DLD1 (cell line): Measurements from ENCODE around the gene TP53I11.

ENCODE experiments used
- in situ Hi-C: cut with HindIII; loops from 2 replicates; pipeline ENCODE4 v1.10.0; 2017; ENCODE audit warnings: low sequenced_read_pairs

Gene TP53I11

GRCh38 chr11:44893846-44894617, 56.7 kb downstream of the TP53I11 start:
- in situ Hi-C loops = loop anchor here (10.0 to 25.0 kb wide), 2 partner anchors 169 to 282 kb away; partner anchors contain the start of gene TSPAN18

DNA sequence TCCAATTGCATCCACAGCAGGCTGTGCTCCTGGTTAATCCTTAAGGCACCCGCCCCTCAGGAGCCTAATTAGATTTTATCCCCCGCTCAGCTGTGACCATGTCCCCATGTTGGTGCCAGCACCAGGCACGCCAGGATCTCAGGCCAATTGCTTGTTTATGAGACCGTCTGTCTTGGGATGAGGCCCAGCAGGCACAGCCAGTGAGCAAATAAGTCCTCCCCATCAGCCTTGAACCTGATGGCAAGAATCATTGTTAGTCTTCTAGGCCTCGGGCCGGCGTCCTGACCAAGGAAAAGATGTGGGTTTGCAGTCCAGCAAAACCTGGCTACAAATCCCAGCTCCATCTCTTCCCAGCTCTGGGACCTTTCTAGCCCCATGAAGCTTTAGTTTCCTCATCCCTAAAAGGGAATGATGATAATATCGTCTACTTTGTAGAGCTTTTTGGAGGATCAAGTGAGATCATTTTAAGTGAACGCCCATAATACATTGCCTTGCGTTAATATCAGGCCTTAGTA, 57.3 kb downstream of the TP53I11 start:
- in situ Hi-C loops = loop anchor here (10.0 to 25.0 kb wide), 2 partner anchors 169 to 281 kb away; partner anchors contain the start of gene TSPAN18

GRCh38 chr11:44892843-44893242, 57.8 kb downstream of the TP53I11 start:
- in situ Hi-C loops = loop anchor here (10.0 to 25.0 kb wide), 2 partner anchors 168 to 281 kb away; partner anchors contain the start of gene TSPAN18

DNA sequence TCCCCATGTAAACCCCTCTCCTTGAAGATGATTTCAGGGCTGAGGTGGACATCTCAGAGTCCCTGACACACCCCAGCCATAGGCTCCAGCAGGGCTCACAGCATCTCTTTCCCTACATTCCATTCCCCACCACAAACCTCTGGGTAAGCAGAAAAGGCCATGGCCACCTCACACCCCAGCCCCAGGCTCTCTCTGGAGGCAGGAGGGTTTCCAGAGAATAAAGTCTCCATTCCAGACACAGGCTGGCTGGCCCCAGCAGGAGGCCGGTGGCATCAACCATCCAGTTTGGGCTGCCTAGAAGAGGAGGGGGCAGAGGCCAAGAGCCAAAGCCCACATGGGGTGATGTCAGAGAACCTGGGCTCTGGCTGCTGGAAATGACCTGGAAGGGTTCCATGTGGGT, 61.4 kb downstream of the TP53I11 start:
- in situ Hi-C loops = loop anchor here (25.0 kb wide), 1 partner anchor 277 kb away; no protein-coding TSS in a partner anchor

DNA sequence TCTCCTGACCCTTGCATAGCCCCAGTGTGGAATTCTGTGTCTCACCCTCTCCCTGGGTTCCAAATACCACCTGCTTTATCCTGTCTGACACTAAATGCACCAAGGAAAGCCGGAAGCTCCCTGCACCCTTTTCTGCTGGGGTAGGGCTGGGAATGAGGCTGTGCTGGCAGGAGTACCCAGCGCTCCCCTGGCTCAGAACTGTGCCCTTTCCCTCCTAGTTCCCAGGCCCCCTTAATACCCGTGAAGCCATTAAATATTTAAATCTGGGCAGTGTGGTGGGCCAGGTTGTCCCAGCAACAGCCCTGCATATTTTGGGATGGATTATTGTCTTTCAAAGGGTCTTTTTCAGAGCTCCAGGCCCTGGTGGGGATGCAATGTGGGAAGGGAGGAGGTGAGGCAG, 63.0 kb downstream of the TP53I11 start:
- in situ Hi-C loops = loop anchor here (25.0 kb wide), 1 partner anchor 275 kb away; no protein-coding TSS in a partner anchor

DNA sequence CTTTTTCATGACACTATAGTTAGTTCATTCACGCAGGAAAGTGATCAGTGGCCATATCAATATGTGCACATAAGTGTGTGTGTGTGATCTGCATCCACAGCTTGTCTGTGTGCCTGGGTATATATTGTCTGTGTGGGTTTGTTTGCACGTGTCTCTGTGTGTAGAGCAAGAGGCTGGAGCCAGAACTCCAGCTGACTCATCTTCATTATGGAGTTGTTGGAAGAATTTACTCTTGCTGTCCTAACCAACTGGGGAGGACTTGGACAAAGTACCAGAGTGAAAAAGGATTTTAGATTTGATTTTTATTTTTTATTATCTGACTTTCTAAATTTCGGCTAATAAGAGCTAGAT, 63.9 kb downstream of the TP53I11 start:
- in situ Hi-C loops = loop anchor here (25.0 kb wide), 1 partner anchor 274 kb away; no protein-coding TSS in a partner anchor

GRCh38 chr11:44885919-44886789, 64.5 kb downstream of the TP53I11 start:
- in situ Hi-C loops = loop anchor here (25.0 kb wide), 1 partner anchor 274 kb away; no protein-coding TSS in a partner anchor

DNA sequence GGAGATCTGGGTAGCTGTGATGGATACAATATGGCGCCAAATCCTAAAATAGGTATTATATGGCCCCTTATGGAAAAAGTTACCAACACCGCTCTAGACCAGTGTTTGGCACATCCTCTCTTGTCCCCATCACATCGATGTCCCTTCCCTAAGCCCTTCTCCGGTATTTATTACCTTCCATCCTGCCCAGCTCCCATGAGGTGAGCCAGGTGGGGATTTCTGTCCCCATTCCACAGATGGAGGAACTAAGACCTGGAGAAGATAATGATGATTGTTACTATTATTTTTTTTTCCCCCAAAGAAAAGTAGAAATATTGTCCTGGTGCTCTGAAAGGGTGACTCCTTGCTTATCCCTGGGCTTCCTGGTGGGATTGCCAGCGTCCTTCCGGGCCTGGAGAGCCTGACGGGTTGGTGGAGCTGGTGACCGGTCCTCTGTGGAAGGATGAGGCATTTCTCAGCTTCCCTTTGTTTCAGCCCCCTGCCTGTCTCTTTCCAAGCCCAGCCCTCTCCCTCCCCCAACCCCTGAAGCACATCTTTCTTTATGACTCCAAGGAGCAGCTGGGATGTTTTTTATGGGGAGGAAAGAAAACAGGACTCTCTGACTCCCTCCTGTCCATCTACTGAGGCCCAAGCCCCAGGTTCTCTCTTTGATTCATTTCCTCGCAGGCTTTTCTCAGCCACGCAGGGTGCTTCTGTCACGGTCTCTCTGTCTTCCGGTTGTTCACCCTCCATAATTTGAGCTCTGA, 65.4 kb downstream of the TP53I11 start:
- in situ Hi-C loops = loop anchor here (25.0 kb wide), 1 partner anchor 273 kb away; no protein-coding TSS in a partner anchor

DNA sequence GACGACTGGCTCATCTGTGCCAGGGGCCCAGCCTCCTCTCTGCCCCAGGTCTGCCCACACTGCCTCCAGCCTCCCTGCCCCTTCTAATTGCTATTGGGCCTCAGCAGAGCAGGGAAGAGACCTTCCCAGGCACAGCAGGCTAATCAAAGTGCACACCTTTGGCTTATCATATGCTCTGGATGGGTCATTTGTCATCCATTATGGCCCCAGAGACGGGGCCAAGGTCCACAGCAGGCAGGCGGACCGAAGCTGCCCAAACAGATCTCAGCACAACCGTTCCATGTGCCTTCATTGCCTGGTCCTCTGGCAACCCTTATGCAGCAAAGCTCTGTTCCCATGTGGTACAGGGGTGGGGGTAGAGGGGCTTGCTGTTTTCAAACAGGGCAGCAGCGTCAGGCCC, 66.6 kb downstream of the TP53I11 start:
- in situ Hi-C loops = loop anchor here (25.0 kb wide), 1 partner anchor 272 kb away; no protein-coding TSS in a partner anchor

- in situ Hi-C loops = loop anchor here (25.0 kb wide), 1 partner anchor 271 kb away; no protein-coding TSS in a partner anchor
These were observed 67.4 kb downstream of the TP53I11 start for GRCh38 chr11:44883277-44883676.
